SK-N-SH treated with all-trans-retinoic acid at 6 μM for 48 hours (cell line): Measurements from ENCODE around the gene ZBED1.
A peak's percentile ranks its signal among the peaks of the same experiment; 100 is the strongest.

Experiments used
- ATAC-seq: fragments of 200-7000 bp; cut with Tn5 transposase; 3 replicates; pipeline ENCODE4 v1.9.1; 2020; ENCODE audit warnings: mild to moderate bottlenecking, moderate library complexity
- ARNTL ChIP-seq: fragments of 450-650 bp; formaldehyde crosslinking; IDR thresholded peaks from 2 replicates; pipeline ENCODE4 v1.5.0; 2020; ENCODE audit warnings: low read depth, mild to moderate bottlenecking, moderate library complexity, borderline replicate concordance
- BACH2 ChIP-seq: fragments of 250-450 bp; sonication (Bioruptor Pico); IDR thresholded peaks from 2 replicates; pipeline ENCODE4 v1.9.0; 2021; ENCODE audit warnings: mild to moderate bottlenecking, borderline replicate concordance
- CSDC2 ChIP-seq: fragments of 250-450 bp; sonication (Bioruptor Pico); IDR thresholded peaks from 2 replicates; pipeline ENCODE4 v1.5.0; 2020; ENCODE audit warnings: mild to moderate bottlenecking, moderate library complexity
- ESRRG ChIP-seq: fragments of 250-450 bp; sonication (Bioruptor Pico); IDR thresholded peaks from 2 replicates; pipeline ENCODE4 v1.6.1; 2021; ENCODE audit warnings: mild to moderate bottlenecking
- GLIS3 ChIP-seq: fragments of 250-450 bp; sonication (Bioruptor Pico); IDR thresholded peaks from 2 replicates; pipeline ENCODE4 v1.5.0; 2020; ENCODE audit warnings: mild to moderate bottlenecking, moderate library complexity
- ISL1 ChIP-seq: fragments of 250-450 bp; sonication (Bioruptor Pico); IDR thresholded peaks from 2 replicates; pipeline ENCODE4 v2.1.2; 2022; ENCODE audit warnings: mild to moderate bottlenecking, moderate library complexity
- OSR1 ChIP-seq: fragments of 250-450 bp; sonication (Bioruptor Pico); IDR thresholded peaks from 2 replicates; pipeline ENCODE4 v1.8.0; 2022; ENCODE audit warnings: moderate library complexity, mild to moderate bottlenecking, inconsistent platforms
- PPARA ChIP-seq: fragments of 250-450 bp; sonication (Bioruptor Pico); IDR thresholded peaks from 2 replicates; pipeline ENCODE4 v1.5.0; 2020; ENCODE audit warnings: mild to moderate bottlenecking, borderline replicate concordance
- RARB ChIP-seq: fragments of 250-450 bp; sonication (Bioruptor Pico); IDR thresholded peaks from 2 replicates; pipeline ENCODE4 v1.8.0; 2021; ENCODE audit warnings: mild to moderate bottlenecking, moderate library complexity
- SNAI2 ChIP-seq: fragments of 250-450 bp; sonication (Bioruptor Pico); IDR thresholded peaks from 2 replicates; pipeline ENCODE4 v1.5.0; 2020; ENCODE audit warnings: mild to moderate bottlenecking, moderate library complexity
- TOX ChIP-seq: fragments of 250-450 bp; sonication (Bioruptor Pico); IDR thresholded peaks from 2 replicates; pipeline ENCODE4 v1.8.0; 2021; ENCODE audit warnings: mild to moderate bottlenecking, moderate library complexity, borderline replicate concordance
- ZC3H10 ChIP-seq: fragments of 250-450 bp; sonication (Bioruptor Pico); IDR thresholded peaks from 2 replicates; pipeline ENCODE4 v1.5.1; 2021; ENCODE audit warnings: mild to moderate bottlenecking, moderate library complexity
- ZFP3 ChIP-seq: fragments of 250-450 bp; sonication (Bioruptor Pico); IDR thresholded peaks from 2 replicates; pipeline ENCODE4 v1.5.0; 2020; ENCODE audit warnings: mild to moderate bottlenecking, moderate library complexity
- ZFP30 ChIP-seq: fragments of 450-650 bp; formaldehyde crosslinking; IDR thresholded peaks from 2 replicates; pipeline ENCODE4 v1.5.0; 2022; ENCODE audit warnings: mild to moderate bottlenecking, moderate library complexity
- ZNF565 ChIP-seq: fragments of 450-650 bp; formaldehyde crosslinking; conservative IDR thresholded peaks from 2 replicates; pipeline ENCODE4 v1.5.0; 2020; ENCODE audit warnings: low read depth, mild to moderate bottlenecking, moderate library complexity
- ZNF70 ChIP-seq: fragments of 450-650 bp; formaldehyde crosslinking; IDR thresholded peaks from 2 replicates; pipeline ENCODE4 v1.5.0; 2020; ENCODE audit warnings: mild to moderate bottlenecking, moderate library complexity
- TF ChIP-seq, protein P1 (sequence below): fragments of 250-450 bp; sonication (Bioruptor Pico); IDR thresholded peaks from 2 replicates; pipeline ENCODE4 v1.5.0; 2020; ENCODE audit warnings: mild to moderate bottlenecking, moderate library complexity
- TF ChIP-seq, protein P2 (sequence below): fragments of 250-450 bp; sonication (Bioruptor Pico); IDR thresholded peaks from 2 replicates; pipeline ENCODE4 v1.8.0; 2020; ENCODE audit warnings: mild to moderate bottlenecking, moderate library complexity, borderline replicate concordance
- TF ChIP-seq, protein P3 (sequence below): fragments of 250-450 bp; sonication (Bioruptor Pico); IDR thresholded peaks from 2 replicates; pipeline ENCODE4 v1.5.1; 2021; ENCODE audit warnings: mild to moderate bottlenecking, moderate library complexity
- TF ChIP-seq, protein P4 (sequence below): fragments of 250-450 bp; sonication (Bioruptor Pico); IDR thresholded peaks from 2 replicates; pipeline ENCODE4 v1.8.0; 2021; ENCODE audit warnings: low read depth, mild to moderate bottlenecking, moderate library complexity, borderline replicate concordance
- TF ChIP-seq, protein P5 (sequence below): fragments of 250-450 bp; sonication (Bioruptor Pico); IDR thresholded peaks from 2 replicates; pipeline ENCODE4 v1.5.1; 2020; ENCODE audit warnings: low read depth, mild to moderate bottlenecking, moderate library complexity

Gene ZBED1

DNA sequence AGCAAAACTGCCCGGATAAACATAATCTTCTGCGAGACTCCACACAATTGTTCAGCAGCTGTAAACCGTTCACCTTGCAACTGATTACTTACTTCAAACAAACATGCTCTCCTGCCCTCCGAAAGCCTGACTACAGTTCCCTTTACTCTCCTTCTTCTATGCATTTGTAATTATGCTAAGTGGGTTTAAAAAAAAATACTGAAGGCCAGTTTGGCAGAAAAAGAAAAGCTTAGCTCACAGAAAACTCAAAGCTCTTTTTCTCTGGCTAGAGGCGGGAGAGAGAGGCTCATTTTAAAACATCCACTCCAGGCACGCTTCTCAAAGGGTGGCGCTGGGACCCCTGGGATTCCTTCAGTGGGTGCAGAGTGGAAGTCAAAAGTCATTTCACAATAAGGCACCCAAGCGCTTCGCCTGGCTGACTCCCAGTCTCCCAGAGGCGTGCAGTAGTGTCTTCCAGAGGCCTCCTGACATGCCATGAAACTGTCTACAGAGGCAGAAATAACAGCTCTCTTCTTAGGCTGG lies 1.9 kb downstream of the ZBED1 start:
- peak; percentile 10; the same call in 1 of the 3 replicates for ATAC-seq
- TF ChIP-seq OSR1 (no peak), GLIS3 (CRISPR knock-in tag) (no peak), ESRRG (no peak), ISL1 (CRISPR knock-in tag) (no peak), PPARA (CRISPR knock-in tag) (no peak), CSDC2 (CRISPR knock-in tag) (no peak)
- TF ChIP-seq, protein P1, sequence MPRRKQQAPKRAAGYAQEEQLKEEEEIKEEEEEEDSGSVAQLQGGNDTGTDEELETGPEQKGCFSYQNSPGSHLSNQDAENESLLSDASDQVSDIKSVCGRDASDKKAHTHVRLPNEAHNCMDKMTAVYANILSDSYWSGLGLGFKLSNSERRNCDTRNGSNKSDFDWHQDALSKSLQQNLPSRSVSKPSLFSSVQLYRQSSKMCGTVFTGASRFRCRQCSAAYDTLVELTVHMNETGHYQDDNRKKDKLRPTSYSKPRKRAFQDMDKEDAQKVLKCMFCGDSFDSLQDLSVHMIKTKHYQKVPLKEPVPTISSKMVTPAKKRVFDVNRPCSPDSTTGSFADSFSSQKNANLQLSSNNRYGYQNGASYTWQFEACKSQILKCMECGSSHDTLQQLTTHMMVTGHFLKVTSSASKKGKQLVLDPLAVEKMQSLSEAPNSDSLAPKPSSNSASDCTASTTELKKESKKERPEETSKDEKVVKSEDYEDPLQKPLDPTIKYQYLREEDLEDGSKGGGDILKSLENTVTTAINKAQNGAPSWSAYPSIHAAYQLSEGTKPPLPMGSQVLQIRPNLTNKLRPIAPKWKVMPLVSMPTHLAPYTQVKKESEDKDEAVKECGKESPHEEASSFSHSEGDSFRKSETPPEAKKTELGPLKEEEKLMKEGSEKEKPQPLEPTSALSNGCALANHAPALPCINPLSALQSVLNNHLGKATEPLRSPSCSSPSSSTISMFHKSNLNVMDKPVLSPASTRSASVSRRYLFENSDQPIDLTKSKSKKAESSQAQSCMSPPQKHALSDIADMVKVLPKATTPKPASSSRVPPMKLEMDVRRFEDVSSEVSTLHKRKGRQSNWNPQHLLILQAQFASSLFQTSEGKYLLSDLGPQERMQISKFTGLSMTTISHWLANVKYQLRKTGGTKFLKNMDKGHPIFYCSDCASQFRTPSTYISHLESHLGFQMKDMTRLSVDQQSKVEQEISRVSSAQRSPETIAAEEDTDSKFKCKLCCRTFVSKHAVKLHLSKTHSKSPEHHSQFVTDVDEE (CRISPR knock-in tag): no peak
- TF ChIP-seq, protein P2, sequence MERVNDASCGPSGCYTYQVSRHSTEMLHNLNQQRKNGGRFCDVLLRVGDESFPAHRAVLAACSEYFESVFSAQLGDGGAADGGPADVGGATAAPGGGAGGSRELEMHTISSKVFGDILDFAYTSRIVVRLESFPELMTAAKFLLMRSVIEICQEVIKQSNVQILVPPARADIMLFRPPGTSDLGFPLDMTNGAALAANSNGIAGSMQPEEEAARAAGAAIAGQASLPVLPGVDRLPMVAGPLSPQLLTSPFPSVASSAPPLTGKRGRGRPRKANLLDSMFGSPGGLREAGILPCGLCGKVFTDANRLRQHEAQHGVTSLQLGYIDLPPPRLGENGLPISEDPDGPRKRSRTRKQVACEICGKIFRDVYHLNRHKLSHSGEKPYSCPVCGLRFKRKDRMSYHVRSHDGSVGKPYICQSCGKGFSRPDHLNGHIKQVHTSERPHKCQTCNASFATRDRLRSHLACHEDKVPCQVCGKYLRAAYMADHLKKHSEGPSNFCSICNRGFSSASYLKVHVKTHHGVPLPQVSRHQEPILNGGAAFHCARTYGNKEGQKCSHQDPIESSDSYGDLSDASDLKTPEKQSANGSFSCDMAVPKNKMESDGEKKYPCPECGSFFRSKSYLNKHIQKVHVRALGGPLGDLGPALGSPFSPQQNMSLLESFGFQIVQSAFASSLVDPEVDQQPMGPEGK (CRISPR knock-in tag): no peak
- TF ChIP-seq, protein P3, sequence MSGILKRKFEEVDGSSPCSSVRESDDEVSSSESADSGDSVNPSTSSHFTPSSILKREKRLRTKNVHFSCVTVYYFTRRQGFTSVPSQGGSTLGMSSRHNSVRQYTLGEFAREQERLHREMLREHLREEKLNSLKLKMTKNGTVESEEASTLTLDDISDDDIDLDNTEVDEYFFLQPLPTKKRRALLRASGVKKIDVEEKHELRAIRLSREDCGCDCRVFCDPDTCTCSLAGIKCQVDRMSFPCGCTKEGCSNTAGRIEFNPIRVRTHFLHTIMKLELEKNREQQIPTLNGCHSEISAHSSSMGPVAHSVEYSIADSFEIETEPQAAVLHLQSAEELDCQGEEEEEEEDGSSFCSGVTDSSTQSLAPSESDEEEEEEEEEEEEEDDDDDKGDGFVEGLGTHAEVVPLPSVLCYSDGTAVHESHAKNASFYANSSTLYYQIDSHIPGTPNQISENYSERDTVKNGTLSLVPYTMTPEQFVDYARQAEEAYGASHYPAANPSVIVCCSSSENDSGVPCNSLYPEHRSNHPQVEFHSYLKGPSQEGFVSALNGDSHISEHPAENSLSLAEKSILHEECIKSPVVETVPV: no peak

DNA sequence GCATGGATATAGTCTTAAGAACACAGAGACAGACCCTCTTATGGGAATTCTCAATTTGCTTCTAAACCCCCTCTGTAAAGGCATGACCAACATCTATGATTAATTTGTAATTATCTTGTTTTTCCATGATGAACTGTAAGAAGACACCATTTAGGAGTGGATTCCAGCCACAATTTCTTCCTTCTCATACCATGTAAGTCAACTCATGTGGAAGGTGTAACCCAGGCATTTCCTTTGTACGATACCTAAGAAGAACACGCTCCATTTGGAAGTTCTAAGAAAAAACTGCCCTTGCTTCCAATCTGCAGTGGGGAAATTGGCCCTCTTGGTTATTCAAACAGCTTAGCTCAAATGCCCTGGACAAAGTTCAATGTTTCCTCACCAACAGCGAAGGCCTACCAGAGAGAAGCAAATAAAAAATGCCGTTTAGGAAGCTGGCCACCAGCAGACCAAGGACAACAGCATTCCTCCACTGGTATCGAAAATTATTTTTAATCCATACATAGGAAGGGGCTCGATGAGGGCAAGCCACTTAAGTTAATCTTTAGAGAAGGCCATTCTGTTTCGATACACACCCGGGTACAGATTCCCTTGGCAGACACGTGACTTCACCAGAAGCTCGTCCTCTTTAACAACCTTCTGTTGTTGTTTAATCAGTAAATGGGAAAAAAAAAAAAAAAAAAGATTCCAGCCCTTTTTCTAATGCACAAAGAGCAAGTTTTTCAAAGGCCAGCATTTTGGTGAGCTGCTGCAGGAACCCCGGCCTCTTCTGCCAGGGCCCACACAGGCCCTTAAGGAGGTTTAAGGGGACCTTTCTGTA lies 2.6 kb downstream of the ZBED1 start:
- TF ChIP-seq ZNF70: no peak
- TF ChIP-seq ZNF565 (CRISPR knock-in tag): no peak
- no peak for TF ChIP-seq PPARA (CRISPR knock-in tag)
- TF ChIP-seq ESRRG: no peak
- TF ChIP-seq, protein P1 (CRISPR knock-in tag): no peak
- TF ChIP-seq OSR1: no peak
- no peak for TF ChIP-seq BACH2
- TF ChIP-seq RARB (CRISPR knock-in tag): no peak
- TF ChIP-seq TOX (CRISPR knock-in tag): no peak
- TF ChIP-seq ARNTL (CRISPR knock-in tag): no peak
- no peak for TF ChIP-seq ZFP3 (CRISPR knock-in tag)
- TF ChIP-seq, protein P4, sequence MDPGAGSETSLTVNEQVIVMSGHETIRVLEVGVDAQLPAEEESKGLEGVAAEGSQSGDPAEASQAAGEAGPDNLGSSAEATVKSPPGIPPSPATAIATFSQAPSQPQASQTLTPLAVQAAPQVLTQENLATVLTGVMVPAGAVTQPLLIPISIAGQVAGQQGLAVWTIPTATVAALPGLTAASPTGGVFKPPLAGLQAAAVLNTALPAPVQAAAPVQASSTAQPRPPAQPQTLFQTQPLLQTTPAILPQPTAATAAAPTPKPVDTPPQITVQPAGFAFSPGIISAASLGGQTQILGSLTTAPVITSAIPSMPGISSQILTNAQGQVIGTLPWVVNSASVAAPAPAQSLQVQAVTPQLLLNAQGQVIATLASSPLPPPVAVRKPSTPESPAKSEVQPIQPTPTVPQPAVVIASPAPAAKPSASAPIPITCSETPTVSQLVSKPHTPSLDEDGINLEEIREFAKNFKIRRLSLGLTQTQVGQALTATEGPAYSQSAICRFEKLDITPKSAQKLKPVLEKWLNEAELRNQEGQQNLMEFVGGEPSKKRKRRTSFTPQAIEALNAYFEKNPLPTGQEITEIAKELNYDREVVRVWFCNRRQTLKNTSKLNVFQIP (CRISPR knock-in tag): no peak
- TF ChIP-seq, protein P5, sequence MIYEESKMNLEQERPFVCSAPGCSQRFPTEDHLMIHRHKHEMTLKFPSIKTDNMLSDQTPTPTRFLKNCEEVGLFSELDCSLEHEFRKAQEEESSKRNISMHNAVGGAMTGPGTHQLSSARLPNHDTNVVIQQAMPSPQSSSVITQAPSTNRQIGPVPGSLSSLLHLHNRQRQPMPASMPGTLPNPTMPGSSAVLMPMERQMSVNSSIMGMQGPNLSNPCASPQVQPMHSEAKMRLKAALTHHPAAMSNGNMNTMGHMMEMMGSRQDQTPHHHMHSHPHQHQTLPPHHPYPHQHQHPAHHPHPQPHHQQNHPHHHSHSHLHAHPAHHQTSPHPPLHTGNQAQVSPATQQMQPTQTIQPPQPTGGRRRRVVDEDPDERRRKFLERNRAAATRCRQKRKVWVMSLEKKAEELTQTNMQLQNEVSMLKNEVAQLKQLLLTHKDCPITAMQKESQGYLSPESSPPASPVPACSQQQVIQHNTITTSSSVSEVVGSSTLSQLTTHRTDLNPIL (CRISPR knock-in tag): no peak
- TF ChIP-seq ZC3H10: no peak
- TF ChIP-seq CSDC2 (CRISPR knock-in tag): no peak
- TF ChIP-seq ZFP30 (CRISPR knock-in tag): no peak
- TF ChIP-seq, protein P3: no peak
- TF ChIP-seq ISL1 (CRISPR knock-in tag): no peak
- TF ChIP-seq SNAI2 (CRISPR knock-in tag): no peak
- TF ChIP-seq, protein P2 (CRISPR knock-in tag): no peak
- no peak for ATAC-seq
